ENCODE results near the gene TYW1B. TPM values are rescaled to one million over a fixed set of nuclear protein-coding genes. Genes with fewer than 3 reads are reported as not detected.
A peak's percentile ranks its signal among the peaks of the same experiment; 100 is the strongest.
"Not testable (repeated sequence)": the region's sequence is repeated elsewhere in the genome, so short reads cannot be mapped to it uniquely, and the experiment has no call there.

Gene TYW1B
- total RNA-seq, 1 donor from 2014 or later: not detected

- peak; percentile 36 to 87 for DNase-seq (ENCODE audit: low spot score in 2 of 2)
Observed at GRCh38 chr7:72829687-72830354, 1.8 kb upstream of the TYW1B start.

GRCh38 chr7:72829291-72829686 lies 1.3 kb upstream of the TYW1B start:
- not testable (repeated sequence) for H3K27me3 ChIP-seq
- peaks cover 7 to 27% of the 10 kb centered on the region in 2 donors for H3K4me1 ChIP-seq

More at GRCh38 chr7:72829687-72830354, 1.8 kb upstream of the TYW1B start:
- Histone ChIP-seq H3K4me1 (peaks cover 7 to 27% of the 10 kb centered on the region in 2 donors), H3K4me3 (peak overlapping the region; percentile 89), H3K27ac (peak overlapping the region; percentile 100), H3K36me3 (peaks cover 33 to 35% of the 10 kb centered on the region in 2 donors)
- not testable (repeated sequence) for H3K27me3 ChIP-seq, H3K9me3 ChIP-seq
- intact Hi-C loops (cut with DNase I): loop anchor here (5.0 kb wide), 1 partner anchor 92 kb away; no protein-coding TSS in a partner anchor
- peak in 2 of 3 experiments; percentile 12 to 40 for TF ChIP-seq CTCF (IDR thresholded peaks at IDR 0.05)

GRCh38 chr7:72823765-72824732 lies 4.0 kb downstream of the TYW1B start:
- peak overlapping the region in 1 of 2 donors; percentile 7 for H3K27ac ChIP-seq
- H3K36me3 ChIP-seq; H3K4me1 ChIP-seq; intact Hi-C loops (cut with DNase I); H3K27me3 ChIP-seq; H3K4me3 ChIP-seq; H3K9me3 ChIP-seq; DNase-seq (ENCODE audit: low spot score in 2 of 2): not testable (repeated sequence)
- TF ChIP-seq CTCF (IDR thresholded peaks at IDR 0.05): peak in 2 of 3 experiments; percentile 39 to 41

More at GRCh38 chr7:72829291-72829686, 1.3 kb upstream of the TYW1B start:
- H3K27ac ChIP-seq: peak overlapping the region; percentile 100
- H3K36me3 ChIP-seq: peaks cover 27 to 30% of the 10 kb centered on the region in 2 donors
- H3K4me3 ChIP-seq: peak overlapping the region; percentile 89
- DNase-seq (ENCODE audit: low spot score in 2 of 2): peak; percentile 91 to 98
- H3K9me3 ChIP-seq; intact Hi-C loops (cut with DNase I): not testable (repeated sequence)

- H3K27me3 ChIP-seq; H3K4me3 ChIP-seq; DNase-seq (ENCODE audit: low spot score in 2 of 2): not testable (repeated sequence)
Observed at GRCh38 chr7:72822497-72822896, 5.5 kb downstream of the TYW1B start.

GRCh38 chr7:72818663-72819361 lies 9.2 kb downstream of the TYW1B start:
- H3K4me3 ChIP-seq; H3K4me1 ChIP-seq; DNase-seq (ENCODE audit: low spot score in 2 of 2); H3K9me3 ChIP-seq; H3K36me3 ChIP-seq; H3K27ac ChIP-seq; intact Hi-C loops (cut with DNase I); H3K27me3 ChIP-seq: not testable (repeated sequence)

More at GRCh38 chr7:72822497-72822896, 5.5 kb downstream of the TYW1B start:
- H3K27ac ChIP-seq; intact Hi-C loops (cut with DNase I); H3K4me1 ChIP-seq; H3K9me3 ChIP-seq; H3K36me3 ChIP-seq: not testable (repeated sequence)

GRCh38 chr7:72817661-72818060 lies 10.3 kb downstream of the TYW1B start:
- H3K36me3 ChIP-seq; H3K27me3 ChIP-seq; DNase-seq (ENCODE audit: low spot score in 2 of 2); H3K4me1 ChIP-seq; intact Hi-C loops (cut with DNase I); H3K9me3 ChIP-seq; H3K4me3 ChIP-seq; H3K27ac ChIP-seq: not testable (repeated sequence)

- DNase-seq (ENCODE audit: low spot score in 2 of 2); intact Hi-C loops (cut with DNase I): not testable (repeated sequence)
Observed at GRCh38 chr7:72816370-72817157, 11.4 kb downstream of the TYW1B start.

GRCh38 chr7:72810437-72810836 lies 17.6 kb downstream of the TYW1B start:
- intact Hi-C loops (cut with DNase I); H3K27ac ChIP-seq; H3K9me3 ChIP-seq; H3K4me3 ChIP-seq; H3K4me1 ChIP-seq; H3K27me3 ChIP-seq; DNase-seq (ENCODE audit: low spot score in 2 of 2): not testable (repeated sequence)
- H3K36me3 ChIP-seq: peaks cover 8 to 21% of the 10 kb centered on the region in 2 donors

More at GRCh38 chr7:72816370-72817157, 11.4 kb downstream of the TYW1B start:
- not testable (repeated sequence) for H3K4me3 ChIP-seq, H3K27ac ChIP-seq, H3K36me3 ChIP-seq, H3K4me1 ChIP-seq, H3K27me3 ChIP-seq, H3K9me3 ChIP-seq

- DNase-seq (ENCODE audit: low spot score in 2 of 2); intact Hi-C loops (cut with DNase I); H3K4me3 ChIP-seq; H3K9me3 ChIP-seq; H3K27me3 ChIP-seq; H3K4me1 ChIP-seq; H3K27ac ChIP-seq: not testable (repeated sequence)
- peaks cover 10 to 20% of the 10 kb centered on the region in 2 donors for H3K36me3 ChIP-seq
Observed at GRCh38 chr7:72808511-72808910, 19.5 kb downstream of the TYW1B start.

GRCh38 chr7:72806851-72807250 lies 21.1 kb downstream of the TYW1B start:
- DNase-seq (ENCODE audit: low spot score in 2 of 2); intact Hi-C loops (cut with DNase I); H3K27ac ChIP-seq; H3K9me3 ChIP-seq; H3K4me1 ChIP-seq; H3K4me3 ChIP-seq; H3K27me3 ChIP-seq: not testable (repeated sequence)
- peaks cover 10 to 19% of the 10 kb centered on the region in 2 donors for H3K36me3 ChIP-seq
